Prostate gland (tissue), 2 donors: Measurements from ENCODE around the gene PTGES. TPM values are rescaled to one million over a fixed set of nuclear protein-coding genes. Genes with fewer than 3 reads are reported as not detected.
"Not testable (repeated sequence)": the region's sequence is repeated elsewhere in the genome, so short reads cannot be mapped to it uniquely, and the experiment has no call there.

ENCODE experiments used
- DNase-seq: peaks from one replicate; pipeline ENCODE4 v3.0.0-alpha.2; 2019; ENCODE audit warnings: low spot score
- H3K27ac ChIP-seq, 2 donors: fragments of 200-600 bp; sonication (generic); 2 replicates each; pipeline ENCODE4 v1.5.1; 2017 to 2019
- H3K27me3 ChIP-seq: fragments of 200-600 bp; sonication (generic); replicated peaks from 2 replicates; pipeline ENCODE4 v1.5.1; 2019; ENCODE audit not compliant: insufficient read depth
- H3K36me3 ChIP-seq, 2 donors: fragments of 200-600 bp; sonication (generic); 1 replicate in 1 of 2; 2 replicates in 1 of 2; pipeline versions ENCODE4 v1.5.1 to v1.8.1; 2017 to 2019
- H3K4me1 ChIP-seq: fragments of 200-600 bp; sonication (generic); replicated peaks from 2 replicates; pipeline ENCODE4 v1.5.1; 2019
- H3K4me3 ChIP-seq, 2 donors: fragments of 200-600 bp; sonication (generic); 2 replicates each; pipeline ENCODE4 v1.5.1; 2017 to 2019
- H3K9me3 ChIP-seq: fragments of 200-600 bp; sonication (generic); 2 replicates; pipeline ENCODE4 v1.5.1; 2017
- CTCF ChIP-seq, 4 experiments: fragments of 200-600 bp in 2 of 4; fragments of 450-650 bp in 2 of 4; sonication (generic) in 2 of 4; IDR thresholded peaks; 1 replicate in 3 of 4; 2 replicates in 1 of 4; pipeline ENCODE4 v1.5.1; 2016 to 2019; ENCODE audit warnings: antibody characterized with exemption in 4 of 4, mild to moderate bottlenecking in 2 of 4, moderate library complexity in 2 of 4
- POLR2A ChIP-seq: fragments of 450-650 bp; IDR thresholded peaks from one replicate; pipeline ENCODE4 v1.6.1; 2016; ENCODE audit warnings: antibody characterized with exemption, mild to moderate bottlenecking
- POLR2AphosphoS5 ChIP-seq: sonication (generic); formaldehyde crosslinking; IDR thresholded peaks from one replicate; pipeline ENCODE4 v1.6.1; 2017; ENCODE audit warnings: antibody characterized with exemption
- WGBS: methylation state at CpG from one replicate; pipeline ENCODE4 v1.1.5; 2018; 5-methylcytosine and 5-hydroxymethylcytosine counted together
- intact Hi-C: fragments of 100-400 bp; cut with DNase I; formaldehyde crosslinking; loops from one replicate; pipeline ENCODE4 v1.14.2; 2022
- total RNA-seq, 2 donors: library from RNA; depleted of rRNA; stranded (reverse); fragments of >200 nt; gene quantifications; one replicate each; pipeline ENCODE4 v1.1.0, GENCODE V29; 2016

Gene PTGES
- 10 to 100 TPM in 1 of 2 donors, 1 to 10 TPM in 1; 3.9 to 19.9 TPM for total RNA-seq

- WGBS: 23% methylated on average over 22 of the region's 23 CpGs
- H3K27ac ChIP-seq: peak within 1 kb of the TSS; percentile 16 to 32
- peak within 1 kb of the TSS; percentile 7 to 10 for H3K4me3 ChIP-seq
- peak; percentile 46 for DNase-seq
- intact Hi-C loops: no loop called here
- no peaks in the 10 kb centered on the region for H3K9me3 ChIP-seq
- no peaks in the 10 kb centered on the region for H3K36me3 ChIP-seq
- TF ChIP-seq CTCF (IDR thresholded peaks at IDR 0.05) (no peak), POLR2AphosphoS5 (peak; percentile 43), POLR2A (peak; percentile 83)
- peaks cover 7% of the 10 kb centered on the region for H3K4me1 ChIP-seq
- no peaks in the 10 kb centered on the region for H3K27me3 ChIP-seq
Observed at GRCh38 chr9:129752900-129753729, at the start of gene PTGES. Gene PTGES (minus strand): TSS chr9:129753042. CDS start chr9:129753012, 30 bp downstream.

- intact Hi-C loops: no loop called here
- Histone ChIP-seq H3K27ac (no peak overlapping the region), H3K4me3 (no peak overlapping the region), H3K36me3 (no peaks in the 10 kb centered on the region), H3K9me3 (no peaks in the 10 kb centered on the region), H3K27me3 (no peaks in the 10 kb centered on the region), H3K4me1 (peaks cover 5% of the 10 kb centered on the region)
- DNase-seq: no peak
- TF ChIP-seq CTCF (IDR thresholded peaks at IDR 0.05) (no peak), POLR2A (no peak), POLR2AphosphoS5 (no peak)
- WGBS: 84% methylated on average over 17 of the region's 17 CpGs
Observed at GRCh38 chr9:129801504-129801903, 48.7 kb upstream of the PTGES start.

- no peaks in the 10 kb centered on the region for H3K36me3 ChIP-seq
- peaks cover under 1% of the 10 kb centered on the region for H3K4me1 ChIP-seq
- 37% methylated on average over 6 of the region's 6 CpGs for WGBS
- H3K27me3 ChIP-seq: no peaks in the 10 kb centered on the region
- no peak for DNase-seq
- no peak overlapping the region for H3K27ac ChIP-seq
- TF ChIP-seq CTCF (IDR thresholded peaks at IDR 0.05): no peak
- no peak for TF ChIP-seq POLR2A
- no peak for TF ChIP-seq POLR2AphosphoS5
- intact Hi-C loops: no loop called here
- H3K4me3 ChIP-seq: no peak overlapping the region
- no peaks in the 10 kb centered on the region for H3K9me3 ChIP-seq
Observed at GRCh38 chr9:129798973-129799372, 46.1 kb upstream of the PTGES start.

- H3K4me1 ChIP-seq, H3K36me3 ChIP-seq, H3K9me3 ChIP-seq, intact Hi-C loops, H3K27me3 ChIP-seq, H3K27ac ChIP-seq, DNase-seq, H3K4me3 ChIP-seq: not testable (repeated sequence)
- WGBS: 67% methylated on average over 2 of the region's 2 CpGs
Observed at GRCh38 chr9:129796029-129796428, 43.2 kb upstream of the PTGES start.

- Histone ChIP-seq H3K9me3 (no peaks in the 10 kb centered on the region), H3K36me3 (no peaks in the 10 kb centered on the region), H3K27ac (no peak overlapping the region), H3K4me3 (no peak overlapping the region), H3K4me1 (no peaks in the 10 kb centered on the region), H3K27me3 (no peaks in the 10 kb centered on the region)
- WGBS: 84% methylated on average over 8 of the region's 8 CpGs
- no peak for DNase-seq
- TF ChIP-seq POLR2AphosphoS5: no peak
- intact Hi-C loops: no loop called here
Observed at GRCh38 chr9:129794549-129794948, 41.7 kb upstream of the PTGES start.

- no peak for DNase-seq
- Histone ChIP-seq H3K27ac (no peak overlapping the region), H3K4me1 (no peaks in the 10 kb centered on the region), H3K4me3 (no peak overlapping the region), H3K9me3 (no peaks in the 10 kb centered on the region), H3K27me3 (no peaks in the 10 kb centered on the region), H3K36me3 (no peaks in the 10 kb centered on the region)
- WGBS: 87% methylated on average over 10 of the region's 10 CpGs
- TF ChIP-seq POLR2AphosphoS5 (no peak), POLR2A (no peak), CTCF (IDR thresholded peaks at IDR 0.05) (no peak)
- intact Hi-C loops: no loop called here
Observed at GRCh38 chr9:129786481-129786880, 33.6 kb upstream of the PTGES start.
